GM21381 (cell line): ENCODE measurements around the gene LIF.
A peak's percentile ranks its signal among the peaks of the same experiment; 100 is the strongest.

Experiments used
- ATAC-seq: cut with Tn5 transposase; IDR thresholded peaks from one replicate; pipeline ENCODE4 v1.9.1; 2021; ENCODE audit warnings: mild to moderate bottlenecking, moderate library complexity; ENCODE audit not compliant: unreplicated experiment

Gene LIF

GRCh38 chr22:30245985-30246813 is at the start of gene LIF:
Gene LIF (minus strand): TSS chr22:30246759. CDS start chr22:30246695, 64 bp downstream.
- no peak for ATAC-seq

GRCh38 chr22:30296324-30296723 is 49.8 kb upstream of the LIF start:
- ATAC-seq, result no peak

- ATAC-seq, result no peak
Observed at GRCh38 chr22:30295576-30295975, 49.0 kb upstream of the LIF start.

- no peak for ATAC-seq
Observed at GRCh38 chr22:30294830-30295229, 48.3 kb upstream of the LIF start.

GRCh38 chr22:30294066-30294465 is 47.5 kb upstream of the LIF start:
- no peak for ATAC-seq

GRCh38 chr22:30293026-30293425 is 46.5 kb upstream of the LIF start:
- ATAC-seq, result no peak

- ATAC-seq, result no peak
Observed at GRCh38 chr22:30292069-30292970, 45.8 kb upstream of the LIF start.

GRCh38 chr22:30291058-30291892 is 44.7 kb upstream of the LIF start:
- no peak for ATAC-seq

- ATAC-seq, result no peak
Observed at GRCh38 chr22:30290342-30291057, 43.9 kb upstream of the LIF start.

GRCh38 chr22:30289980-30290313 is 43.4 kb upstream of the LIF start:
- ATAC-seq, result no peak

GRCh38 chr22:30289141-30289979 is 42.8 kb upstream of the LIF start, which contains the start of gene CASTOR1:
Gene CASTOR1 (minus strand): TSS chr22:30289505. CDS start chr22:30289497, 8 bp downstream.
- peak; percentile 64 for ATAC-seq

- ATAC-seq, result no peak
Observed at GRCh38 chr22:30288419-30289140, 42.0 kb upstream of the LIF start.

- no peak for ATAC-seq
Observed at GRCh38 chr22:30287648-30288418, 41.3 kb upstream of the LIF start.

GRCh38 chr22:30286813-30287647 is 40.5 kb upstream of the LIF start:
- ATAC-seq, result no peak

GRCh38 chr22:30286331-30286730 is 39.8 kb upstream of the LIF start:
- ATAC-seq, result no peak

GRCh38 chr22:30285846-30286200 is 39.3 kb upstream of the LIF start:
- ATAC-seq, result no peak

- no peak for ATAC-seq
Observed at GRCh38 chr22:30285176-30285845, 38.8 kb upstream of the LIF start.
